CD4-positive, CD25-positive, alpha-beta regulatory T cell (primary cell): ENCODE measurements around the gene ISG15. TPM values are rescaled to one million over a fixed set of nuclear protein-coding genes. Genes with fewer than 3 reads are reported as not detected.
A peak's percentile ranks its signal among the peaks of the same experiment; 100 is the strongest.
"Not testable (repeated sequence)": the region's sequence is repeated elsewhere in the genome, so short reads cannot be mapped to it uniquely, and the experiment has no call there.

Experiments used
- ATAC-seq, 2 donors: fragments of 150-1000 bp; cut with Tn5 transposase; one replicate each; pipeline ENCODE4 v1.10.0; 2021; ENCODE audit warnings: low read depth in 2 of 2, moderate number of reproducible peaks in 2 of 2, moderate library complexity in 1 of 2
- DNase-seq, 3 donors: peaks; one replicate each; pipeline versions ENCODE4 v3.0.0 to v3.0.0-alpha.2; 2012 to 2022; ENCODE audit warnings: mixed read lengths in 1 of 3
- H3K27ac ChIP-seq: one replicate; pipeline ENCODE4 v1.7.0; 2013; ENCODE audit warnings: mild to moderate bottlenecking, low read length; ENCODE audit not compliant: insufficient read depth, poor library complexity, severe bottlenecking
- H3K27me3 ChIP-seq: one replicate; pipeline ENCODE4 v1.7.0; 2013; ENCODE audit warnings: low read length; ENCODE audit not compliant: control insufficient read depth, insufficient read depth
- H3K36me3 ChIP-seq: one replicate; pipeline ENCODE4 v1.7.0; 2013; ENCODE audit warnings: mild to moderate bottlenecking, low read length, moderate library complexity; ENCODE audit not compliant: control insufficient read depth, insufficient read depth
- H3K4me1 ChIP-seq: 2 replicates; pipeline ENCODE4 v1.7.0; 2013; ENCODE audit warnings: mild to moderate bottlenecking, low read length; ENCODE audit not compliant: insufficient read depth, control insufficient read depth, poor library complexity, severe bottlenecking
- H3K4me3 ChIP-seq: one replicate; pipeline ENCODE4 v1.7.0; 2013; ENCODE audit warnings: low read depth, mild to moderate bottlenecking, low read length, moderate library complexity
- H3K9me3 ChIP-seq, 2 experiments: 1 replicate in 1 of 2; 2 replicates in 1 of 2; pipeline ENCODE4 v1.7.0; 2013; ENCODE audit warnings: low read length in 2 of 2, mild to moderate bottlenecking in 1 of 2, moderate library complexity in 1 of 2; ENCODE audit not compliant: control insufficient read depth in 2 of 2
- H3K27ac Mint-ChIP-seq, 3 donors: one replicate each; pipeline ENCODE4 v1.8.0; 2020 to 2022; ENCODE audit warnings: mild to moderate bottlenecking in 3 of 3, mixed read lengths in 3 of 3, moderate library complexity in 2 of 3
- H3K27me3 Mint-ChIP-seq: one replicate; pipeline ENCODE4 v1.8.0; 2022; ENCODE audit warnings: mild to moderate bottlenecking, mixed read lengths
- H3K36me3 Mint-ChIP-seq: one replicate; pipeline ENCODE4 v1.8.0; 2020; ENCODE audit warnings: mixed read lengths
- H3K4me1 Mint-ChIP-seq, 4 donors: one replicate each; pipeline ENCODE4 v1.8.0; 2020 to 2022; ENCODE audit warnings: mixed read lengths in 4 of 4, mild to moderate bottlenecking in 1 of 4
- H3K4me3 Mint-ChIP-seq, 4 donors: one replicate each; pipeline ENCODE4 v1.8.0; 2020 to 2022; ENCODE audit warnings: mild to moderate bottlenecking in 4 of 4, mixed read lengths in 4 of 4, moderate library complexity in 3 of 4
- H3K9me3 Mint-ChIP-seq, 7 donors: one replicate each; pipeline ENCODE4 v1.8.0; 2020 to 2022; ENCODE audit warnings: mixed read lengths in 7 of 7, mild to moderate bottlenecking in 3 of 7, moderate library complexity in 2 of 7
- polyA plus RNA-seq, 4 donors: library from polyadenylated mRNA; unstranded; fragments of 300-500 nt; fragmentation: Illumina TruSeq; gene quantifications; one replicate each; pipeline ENCODE4 v1.2.3, GENCODE V29; 2021
- total RNA-seq: library from RNA; stranded (reverse); gene quantifications from one replicate; pipeline ENCODE4 v1.2.3, GENCODE V29; 2022

Gene ISG15
- total and polyA plus RNA-seq, 5 donors from 2014 or later = 76.7 to 489 (median 252) TPM

DNA sequence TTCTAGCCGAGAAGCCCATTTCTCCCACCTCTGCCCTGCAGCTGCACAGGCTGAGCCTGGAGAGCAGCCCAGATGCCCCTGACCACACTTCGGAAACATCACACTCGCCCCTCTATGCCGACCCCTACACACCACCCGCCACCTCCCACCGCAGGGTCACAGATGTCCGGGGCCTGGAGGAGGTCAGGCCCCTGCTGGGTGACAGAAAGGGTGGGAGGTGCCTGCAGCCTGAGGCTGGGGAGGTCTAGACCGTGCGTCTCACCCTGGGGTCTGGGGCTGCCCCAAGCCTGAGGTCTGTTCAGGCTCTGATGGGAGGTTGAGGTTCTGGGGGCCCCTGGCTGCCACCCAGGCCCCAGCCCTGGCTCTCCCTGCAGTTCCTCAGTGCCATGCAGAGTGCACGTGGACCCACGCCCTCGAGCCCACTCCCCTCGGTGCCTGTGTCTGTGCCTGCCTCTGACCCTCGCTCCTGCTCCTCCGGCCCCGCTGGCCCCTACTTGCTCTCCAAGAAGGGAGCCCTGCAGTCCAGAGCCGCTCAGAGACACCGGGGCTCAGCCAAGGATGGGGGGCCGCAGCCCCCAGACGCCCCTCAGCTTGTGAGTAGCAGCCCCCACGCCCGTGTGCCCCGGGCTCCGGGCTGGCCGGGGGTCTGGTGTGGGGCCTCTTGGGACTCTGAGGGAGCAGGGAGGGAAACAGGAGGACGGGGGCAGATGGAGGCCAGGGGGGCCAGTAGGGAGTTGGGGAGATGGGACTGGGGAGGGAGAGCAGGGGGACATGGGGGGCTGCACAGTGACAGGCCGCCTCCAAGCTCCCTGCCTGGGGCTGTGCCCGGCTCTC lies 39.6 kb upstream of the ISG15 start:
- Histone ChIP-seq H3K27me3 (no peaks in the 10 kb centered on the region), H3K4me3 (no peak overlapping the region), H3K9me3 (no peaks in the 10 kb centered on the region), H3K27ac (no peak overlapping the region), H3K36me3 (no peaks in the 10 kb centered on the region), H3K4me1 (peaks cover 8% of the 10 kb centered on the region)
- Mint-ChIP-seq H3K27me3 (peaks cover 7% of the 10 kb centered on the region), H3K27ac (peak overlapping the region in 1 of 3 donors; percentile 88), H3K9me3 (peaks cover 0 to 4% (median 0%) of the 10 kb centered on the region in 7 donors), H3K36me3 (no peaks in the 10 kb centered on the region), H3K4me3 (no peak overlapping the region), H3K4me1 (peaks cover 0 to 9% (median 0%) of the 10 kb centered on the region in 4 donors)
- no peak for DNase-seq
- no peak for ATAC-seq

DNA sequence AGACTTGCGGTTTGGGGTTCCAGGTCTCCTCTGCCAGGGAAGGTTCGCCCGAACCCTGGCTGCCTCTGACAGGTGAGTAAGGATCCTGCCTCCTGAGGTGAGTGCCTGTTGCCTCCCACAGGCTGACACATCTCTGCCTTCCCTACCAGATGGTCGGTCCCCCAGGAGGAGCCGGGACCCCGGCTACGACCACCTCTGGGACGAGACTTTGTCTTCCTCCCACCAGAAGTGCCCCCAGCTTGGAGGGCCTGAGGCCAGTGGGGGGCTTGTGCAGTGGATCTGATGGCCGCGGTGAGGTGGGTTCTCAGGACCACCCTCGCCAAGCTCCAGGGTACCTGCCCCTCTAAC lies 39.0 kb upstream of the ISG15 start:
- DNase-seq = no peak

DNA sequence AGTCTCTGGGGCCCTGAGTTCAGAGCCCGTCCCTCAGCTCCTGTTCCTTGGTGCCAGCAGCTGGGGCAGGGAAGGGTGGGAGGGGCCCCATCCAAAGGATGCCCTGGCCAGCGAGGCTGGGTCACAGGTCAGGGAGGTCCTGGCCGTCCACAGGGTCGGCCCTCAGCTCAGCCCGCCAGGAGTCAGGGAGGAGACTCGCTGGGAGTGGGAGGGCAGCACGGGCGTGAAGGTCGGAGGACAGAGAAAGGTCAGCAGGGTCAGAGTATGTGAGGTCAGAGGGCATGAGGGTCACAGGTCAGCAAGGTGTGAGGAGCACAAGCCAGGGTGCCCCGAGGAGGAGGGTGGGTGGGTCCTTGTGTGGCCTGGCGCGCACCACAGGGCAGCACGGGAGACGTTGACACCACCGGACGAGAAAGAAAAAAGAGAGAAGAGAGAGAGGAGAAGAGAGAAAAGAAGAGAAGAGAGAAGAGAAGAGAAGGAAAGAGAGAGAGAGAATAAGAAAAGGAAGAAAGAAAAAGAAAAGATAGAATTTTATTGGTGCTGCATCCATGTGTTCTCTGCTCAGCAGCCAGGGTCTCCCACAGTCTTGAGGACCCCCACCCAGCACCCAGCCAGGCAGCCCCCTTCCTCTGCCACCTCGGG lies 38.5 kb upstream of the ISG15 start:
- H3K4me1 ChIP-seq = peaks cover 8% of the 10 kb centered on the region
- Mint-ChIP-seq H3K4me3 (peak overlapping the region in 1 of 4 donors; percentile 10), H3K27ac (no peak overlapping the region), H3K36me3 (no peaks in the 10 kb centered on the region), H3K9me3 (peaks cover 0 to 6% (median 0%) of the 10 kb centered on the region in 7 donors), H3K4me1 (peaks cover 0 to 9% (median 0%) of the 10 kb centered on the region in 4 donors), H3K27me3 (peaks cover 7% of the 10 kb centered on the region)
- H3K9me3 ChIP-seq = no peaks in the 10 kb centered on the region
- H3K36me3 ChIP-seq = no peaks in the 10 kb centered on the region
- no peak overlapping the region for H3K4me3 ChIP-seq
- DNase-seq (no peak), ATAC-seq (no peak)
- no peak overlapping the region for H3K27ac ChIP-seq
- H3K27me3 ChIP-seq = no peaks in the 10 kb centered on the region

More for the DNA sequence above, 39.0 kb upstream of the ISG15 start:
- no peak overlapping the region for H3K27ac ChIP-seq
- ATAC-seq = no peak
- Mint-ChIP-seq H3K4me1 (peaks cover 0 to 9% (median 0%) of the 10 kb centered on the region in 4 donors), H3K4me3 (no peak overlapping the region), H3K27me3 (peaks cover 7% of the 10 kb centered on the region), H3K27ac (no peak overlapping the region), H3K9me3 (peaks cover 0 to 4% (median 0%) of the 10 kb centered on the region in 7 donors), H3K36me3 (no peaks in the 10 kb centered on the region)
- H3K27me3 ChIP-seq = no peaks in the 10 kb centered on the region
- no peaks in the 10 kb centered on the region for H3K9me3 ChIP-seq
- H3K4me3 ChIP-seq = no peak overlapping the region
- peaks cover 8% of the 10 kb centered on the region for H3K4me1 ChIP-seq
- H3K36me3 ChIP-seq = no peaks in the 10 kb centered on the region

DNA sequence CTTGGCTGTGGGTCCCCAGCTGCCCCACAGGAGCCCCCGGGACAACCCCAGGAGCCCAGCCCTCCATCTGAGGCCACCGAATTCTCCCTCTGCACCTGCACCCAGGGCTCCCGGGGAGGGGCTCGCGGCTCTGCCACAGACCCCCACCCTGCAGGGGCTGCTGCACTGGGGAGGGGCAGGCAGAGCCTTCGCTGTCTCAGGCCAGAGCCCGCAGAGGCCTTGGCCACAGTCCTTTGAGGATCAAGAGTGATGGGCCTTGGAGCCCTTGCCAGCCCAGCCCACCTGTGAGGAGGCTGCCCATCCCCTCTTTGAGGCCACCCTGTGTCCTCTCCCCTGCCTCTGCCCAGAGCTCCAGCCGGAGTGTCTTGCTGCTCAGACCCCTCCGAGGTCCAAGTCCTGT lies 37.9 kb upstream of the ISG15 start:
- H3K36me3 Mint-ChIP-seq = no peaks in the 10 kb centered on the region
- Histone ChIP-seq H3K4me3 (no peak overlapping the region), H3K9me3 (no peaks in the 10 kb centered on the region), H3K4me1 (peaks cover 8% of the 10 kb centered on the region), H3K36me3 (no peaks in the 10 kb centered on the region), H3K27me3 (no peaks in the 10 kb centered on the region), H3K27ac (no peak overlapping the region)
- DNase-seq (no peak), ATAC-seq (no peak)
- no peak overlapping the region for H3K27ac Mint-ChIP-seq
- H3K27me3 Mint-ChIP-seq = peaks cover 7% of the 10 kb centered on the region
- peaks cover 0 to 9% (median 0%) of the 10 kb centered on the region in 4 donors for H3K4me1 Mint-ChIP-seq
- peak overlapping the region in 2 of 4 donors; percentile 38 to 58 for H3K4me3 Mint-ChIP-seq
- H3K9me3 Mint-ChIP-seq = peaks cover 0 to 7% (median 0%) of the 10 kb centered on the region in 7 donors

DNA sequence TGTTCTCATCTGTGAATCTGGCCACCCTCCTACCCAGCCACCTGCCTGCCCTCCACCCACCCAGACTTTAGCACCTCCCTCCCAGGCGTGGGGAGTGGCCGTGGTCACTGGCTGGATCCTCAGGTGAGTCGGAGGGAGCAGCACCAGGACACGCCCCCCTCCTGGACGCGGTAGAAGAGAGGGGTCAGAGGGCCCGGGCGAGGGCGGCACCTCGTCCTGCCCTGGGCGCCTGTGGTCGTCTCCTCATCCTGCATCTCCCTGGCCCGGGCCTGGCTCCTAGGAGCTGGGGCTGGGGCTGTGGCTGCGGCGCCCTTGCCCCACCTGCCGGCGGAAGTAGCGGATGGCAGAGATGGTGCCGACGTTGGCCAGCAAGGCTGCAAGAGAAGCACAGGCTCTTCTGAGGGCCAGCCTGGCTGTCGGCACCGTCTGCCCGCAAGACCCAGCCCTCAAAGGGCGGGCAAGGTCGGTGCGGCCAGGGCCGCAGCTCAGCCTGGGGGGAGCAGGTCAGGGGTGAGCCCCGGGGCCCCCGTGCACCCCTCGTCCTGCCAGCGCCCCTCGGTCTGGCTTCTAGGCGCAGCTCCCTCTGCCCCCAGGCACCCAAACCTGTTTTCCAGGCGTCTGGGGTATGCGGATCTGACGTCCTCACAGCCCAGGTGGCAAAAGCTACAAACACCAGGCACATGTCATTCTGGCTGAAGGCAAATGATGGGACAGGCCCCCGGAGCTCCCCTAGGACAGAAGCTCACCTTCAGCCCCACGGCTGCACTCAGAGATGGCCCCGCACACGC lies 37.2 kb upstream of the ISG15 start:
- Mint-ChIP-seq H3K27me3 (peaks cover 7% of the 10 kb centered on the region), H3K27ac (no peak overlapping the region)
- peak; percentile 71 to 84 for ATAC-seq

DNA sequence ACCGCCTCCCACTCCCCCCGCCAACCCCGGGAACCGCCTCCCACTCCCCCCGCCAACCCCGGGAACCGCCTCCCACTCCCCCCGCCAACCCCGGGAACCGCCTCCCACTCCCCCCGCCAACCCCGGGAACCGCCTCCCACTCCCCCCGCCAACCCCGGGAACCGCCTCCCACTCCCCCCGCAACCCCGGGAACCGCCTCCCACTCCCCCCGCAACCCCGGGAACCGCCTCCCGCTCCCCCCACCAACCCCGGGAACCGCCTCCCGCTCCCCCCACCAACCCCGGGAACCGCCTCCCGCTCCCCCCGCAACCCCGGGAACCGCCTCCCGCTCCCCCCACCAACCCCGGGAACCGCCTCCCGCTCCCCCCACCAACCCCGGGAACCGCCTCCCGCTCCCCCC lies 36.5 kb upstream of the ISG15 start:
- not testable (repeated sequence) for H3K27me3 ChIP-seq, H3K27me3 Mint-ChIP-seq, H3K36me3 ChIP-seq, ATAC-seq, DNase-seq, H3K9me3 Mint-ChIP-seq, H3K4me3 Mint-ChIP-seq, H3K27ac ChIP-seq, H3K27ac Mint-ChIP-seq, H3K9me3 ChIP-seq, H3K4me3 ChIP-seq, H3K4me1 ChIP-seq, H3K36me3 Mint-ChIP-seq, H3K4me1 Mint-ChIP-seq

More for the DNA sequence above, 37.2 kb upstream of the ISG15 start:
- Mint-ChIP-seq H3K4me3 (peak overlapping the region in 2 of 4 donors; percentile 38 to 58), H3K36me3 (no peaks in the 10 kb centered on the region), H3K4me1 (peaks cover 0 to 9% (median 0%) of the 10 kb centered on the region in 4 donors), H3K9me3 (peaks cover 0 to 7% (median 0%) of the 10 kb centered on the region in 7 donors)
- Histone ChIP-seq H3K36me3 (no peaks in the 10 kb centered on the region), H3K27me3 (no peaks in the 10 kb centered on the region), H3K27ac (no peak overlapping the region), H3K4me1 (peaks cover 8% of the 10 kb centered on the region), H3K4me3 (no peak overlapping the region), H3K9me3 (no peaks in the 10 kb centered on the region)
- peak; percentile 32 to 73 (median 69) for DNase-seq

DNA sequence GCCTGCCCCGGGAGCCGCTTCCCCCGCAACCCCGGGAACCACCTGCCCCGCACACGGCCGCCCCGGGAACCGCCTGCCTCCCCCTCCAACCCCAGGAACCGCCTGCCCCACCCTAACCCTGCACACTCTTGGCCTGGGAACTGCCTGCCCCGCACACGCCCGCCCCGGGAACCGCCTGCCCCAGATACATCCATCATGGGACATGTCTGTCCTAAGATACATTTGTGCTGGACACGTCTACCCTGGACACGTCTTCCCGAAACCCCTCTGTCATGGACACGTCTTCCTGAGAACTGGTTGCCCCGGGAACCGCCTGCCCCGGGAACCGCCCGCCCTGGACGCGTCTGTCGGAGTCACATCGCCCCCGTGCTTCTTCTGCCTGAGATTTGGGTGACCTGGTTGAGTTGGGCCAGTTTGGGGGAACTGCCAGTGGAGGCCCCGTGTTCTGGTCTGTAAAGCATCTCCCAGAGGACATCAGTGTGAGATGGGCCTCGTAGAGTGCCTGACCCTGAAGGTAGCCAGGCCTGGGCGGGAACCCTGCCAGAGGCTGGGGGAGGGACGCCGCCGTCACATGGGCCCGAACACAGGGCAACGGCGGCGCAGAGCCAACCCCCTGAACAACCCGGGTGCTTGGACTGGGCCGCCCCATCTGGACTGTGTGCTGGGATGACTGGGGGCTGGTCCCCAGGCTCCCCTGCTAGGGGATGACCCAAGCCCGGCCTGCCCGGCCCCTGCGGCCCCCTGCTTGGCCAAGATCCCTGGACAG lies 35.0 kb upstream of the ISG15 start:
- Mint-ChIP-seq H3K36me3 (no peaks in the 10 kb centered on the region), H3K9me3 (peaks cover 0 to 7% (median 0%) of the 10 kb centered on the region in 7 donors), H3K4me1 (peaks cover 0 to 9% (median 0%) of the 10 kb centered on the region in 4 donors), H3K4me3 (peak overlapping the region in 1 of 4 donors; percentile 18), H3K27ac (no peak overlapping the region), H3K27me3 (peaks cover 8% of the 10 kb centered on the region)
- DNase-seq (no peak), ATAC-seq (no peak)
- no peaks in the 10 kb centered on the region for H3K9me3 ChIP-seq
- H3K27ac ChIP-seq = no peak overlapping the region
- no peaks in the 10 kb centered on the region for H3K27me3 ChIP-seq
- H3K4me3 ChIP-seq = no peak overlapping the region
- H3K4me1 ChIP-seq = peaks cover 8% of the 10 kb centered on the region
- no peaks in the 10 kb centered on the region for H3K36me3 ChIP-seq
